ENCODE measurements around the gene ADORA2B. TPM values are rescaled to one million over a fixed set of nuclear protein-coding genes. Genes with fewer than 3 reads are reported as not detected.
"Not testable (repeated sequence)": the region's sequence is repeated elsewhere in the genome, so short reads cannot be mapped to it uniquely, and the experiment has no call there.

The ADORA2B gene
- total RNA-seq, 6 experiments from 2014 or later, result 0.91 to 1.2 (median 1.0) TPM

DNA sequence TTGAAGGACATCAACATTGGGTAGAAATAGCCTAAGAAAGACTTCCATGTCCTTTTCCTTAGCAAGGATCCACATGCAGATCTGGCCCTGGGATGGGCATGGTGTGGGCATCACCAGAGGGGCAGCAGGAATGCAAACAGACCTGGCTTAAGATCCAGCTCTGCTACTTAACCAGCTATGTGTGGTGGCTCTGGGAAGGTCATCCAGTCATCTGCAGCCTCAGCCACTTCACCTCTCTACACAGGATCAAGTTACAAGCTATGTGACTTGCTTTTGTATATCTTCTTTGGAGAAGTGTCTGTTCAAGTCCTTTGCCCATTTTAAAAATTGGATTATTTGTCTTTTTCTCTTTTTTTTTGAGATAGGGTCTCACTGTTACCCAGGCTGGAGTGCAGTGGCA is 13.5 kb upstream of the ADORA2B start:
- TF ChIP-seq, protein P1, sequence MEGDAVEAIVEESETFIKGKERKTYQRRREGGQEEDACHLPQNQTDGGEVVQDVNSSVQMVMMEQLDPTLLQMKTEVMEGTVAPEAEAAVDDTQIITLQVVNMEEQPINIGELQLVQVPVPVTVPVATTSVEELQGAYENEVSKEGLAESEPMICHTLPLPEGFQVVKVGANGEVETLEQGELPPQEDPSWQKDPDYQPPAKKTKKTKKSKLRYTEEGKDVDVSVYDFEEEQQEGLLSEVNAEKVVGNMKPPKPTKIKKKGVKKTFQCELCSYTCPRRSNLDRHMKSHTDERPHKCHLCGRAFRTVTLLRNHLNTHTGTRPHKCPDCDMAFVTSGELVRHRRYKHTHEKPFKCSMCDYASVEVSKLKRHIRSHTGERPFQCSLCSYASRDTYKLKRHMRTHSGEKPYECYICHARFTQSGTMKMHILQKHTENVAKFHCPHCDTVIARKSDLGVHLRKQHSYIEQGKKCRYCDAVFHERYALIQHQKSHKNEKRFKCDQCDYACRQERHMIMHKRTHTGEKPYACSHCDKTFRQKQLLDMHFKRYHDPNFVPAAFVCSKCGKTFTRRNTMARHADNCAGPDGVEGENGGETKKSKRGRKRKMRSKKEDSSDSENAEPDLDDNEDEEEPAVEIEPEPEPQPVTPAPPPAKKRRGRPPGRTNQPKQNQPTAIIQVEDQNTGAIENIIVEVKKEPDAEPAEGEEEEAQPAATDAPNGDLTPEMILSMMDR (IDR thresholded peaks at IDR 0.05), result no peak
- no peak for DNase-seq
- H3K4me1 Mint-ChIP-seq (ENCODE audit: low read depth), result no peaks in the 10 kb centered on the region
- H3K27ac Mint-ChIP-seq, result no peak overlapping the region
- no peaks in the 10 kb centered on the region for H3K36me3 Mint-ChIP-seq (ENCODE audit: low read depth)
- no peak overlapping the region for H3K4me3 Mint-ChIP-seq
- H3K9me3 Mint-ChIP-seq, result no peaks in the 10 kb centered on the region
- H3K27me3 Mint-ChIP-seq (ENCODE audit: insufficient read depth), result peaks cover 22% of the 10 kb centered on the region

DNA sequence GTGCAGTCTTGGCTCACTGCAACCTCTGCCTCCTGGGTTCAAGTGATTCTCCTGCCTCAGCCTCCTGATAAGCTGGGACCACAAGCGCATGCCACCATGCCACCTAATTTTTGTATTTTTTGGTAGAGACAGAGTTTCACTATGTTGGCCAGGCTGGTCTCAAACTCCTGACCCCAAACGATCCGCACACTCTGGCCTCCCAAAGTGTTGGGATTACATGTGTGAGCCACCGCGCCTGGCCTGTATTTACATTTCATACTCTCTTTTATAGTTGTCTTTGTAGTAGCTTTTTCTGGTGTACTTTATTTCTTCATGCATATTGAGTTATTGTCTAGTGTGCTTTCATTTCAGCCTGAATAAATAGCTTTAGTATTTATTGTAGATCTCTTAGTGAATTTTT is 10.1 kb upstream of the ADORA2B start:
- no peak for DNase-seq
- no peak overlapping the region for H3K4me3 Mint-ChIP-seq
- H3K4me1 Mint-ChIP-seq (ENCODE audit: low read depth), result no peaks in the 10 kb centered on the region
- TF ChIP-seq, protein P1 (IDR thresholded peaks at IDR 0.05), result no peak
- H3K27ac Mint-ChIP-seq, result no peak overlapping the region
- no peaks in the 10 kb centered on the region for H3K36me3 Mint-ChIP-seq (ENCODE audit: low read depth)
- H3K9me3 Mint-ChIP-seq, result no peaks in the 10 kb centered on the region; the same call in 1 of the 2 replicates
- peaks cover 3% of the 10 kb centered on the region; the same call in 1 of the 2 replicates for H3K27me3 Mint-ChIP-seq (ENCODE audit: insufficient read depth)

DNA sequence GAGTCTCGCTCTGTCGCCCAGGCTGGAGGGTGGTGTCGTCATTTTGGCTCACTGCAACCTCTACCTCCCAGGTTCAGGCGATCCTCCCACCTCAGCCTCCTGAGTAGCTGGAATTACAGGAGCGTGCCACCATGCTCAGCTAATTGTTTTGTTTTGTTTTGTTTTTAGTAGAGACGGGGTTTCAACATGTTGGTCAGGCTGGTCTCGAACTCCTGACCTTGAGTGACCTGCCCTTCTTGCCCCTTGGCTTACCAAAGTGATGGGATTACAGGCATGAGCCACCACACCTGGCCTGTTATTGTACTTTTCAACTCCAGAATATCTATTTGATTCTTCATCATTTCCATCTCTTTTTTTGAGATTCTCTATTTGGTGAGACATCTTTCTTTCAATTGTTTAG is 9.0 kb upstream of the ADORA2B start:
- DNase-seq, result no peak
- Mint-ChIP-seq H3K27me3 (ENCODE audit: insufficient read depth) (peaks cover 6% of the 10 kb centered on the region; the same call in 1 of the 2 replicates), H3K27ac (no peak overlapping the region), H3K4me3 (no peak overlapping the region), H3K4me1 (ENCODE audit: low read depth) (no peaks in the 10 kb centered on the region), H3K36me3 (ENCODE audit: low read depth) (no peaks in the 10 kb centered on the region; the same call in 1 of the 2 replicates), H3K9me3 (no peaks in the 10 kb centered on the region; the same call in 1 of the 2 replicates)
- TF ChIP-seq, protein P1 (IDR thresholded peaks at IDR 0.05), result no peak

DNA sequence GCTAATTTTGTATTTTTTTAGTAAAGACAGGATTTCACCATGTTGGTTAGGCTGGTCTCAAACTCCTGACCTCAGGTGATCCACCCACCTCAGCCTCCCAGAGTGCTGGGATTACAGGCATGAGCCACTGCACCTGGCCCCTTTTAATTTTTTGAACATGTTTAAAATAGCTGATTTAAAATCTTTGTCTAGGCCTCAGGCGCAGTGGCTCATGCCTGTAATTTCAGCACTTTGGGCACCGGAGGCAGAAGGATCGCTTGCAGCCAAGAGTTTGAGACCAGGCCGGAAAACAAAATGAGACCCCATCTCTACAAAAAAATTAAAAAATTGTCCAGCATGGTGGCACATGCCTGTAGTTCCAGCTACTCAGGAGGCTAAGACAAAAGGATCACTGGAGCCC is 8.4 kb upstream of the ADORA2B start:
- not testable (repeated sequence) for H3K9me3 Mint-ChIP-seq; H3K36me3 Mint-ChIP-seq (ENCODE audit: low read depth)

DNA sequence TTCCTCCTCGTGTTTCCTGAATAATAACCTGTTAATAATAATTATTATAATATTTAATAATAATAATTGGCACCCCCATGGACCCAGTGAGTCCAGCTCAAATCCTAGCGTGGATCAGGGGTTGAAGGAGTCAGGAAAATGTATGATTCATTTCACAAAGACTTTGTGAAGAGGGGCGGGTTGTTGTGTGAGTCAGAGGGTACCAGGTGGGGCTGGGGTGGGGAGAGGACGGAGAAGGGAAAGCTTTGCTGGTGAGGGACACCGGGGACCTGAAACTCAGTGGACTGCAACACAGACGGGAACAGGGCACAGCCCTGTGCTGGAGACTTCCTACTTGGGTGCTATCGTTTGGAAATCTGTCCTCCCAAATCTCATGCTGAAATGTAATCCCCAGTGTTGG is 3.1 kb upstream of the ADORA2B start:
- H3K4me3 Mint-ChIP-seq, result no peak overlapping the region
- no peaks in the 10 kb centered on the region; the same call in 1 of the 2 replicates for H3K36me3 Mint-ChIP-seq (ENCODE audit: low read depth)
- H3K4me1 Mint-ChIP-seq (ENCODE audit: low read depth), result peaks cover 23% of the 10 kb centered on the region
- no peaks in the 10 kb centered on the region; the same call in 1 of the 2 replicates for H3K9me3 Mint-ChIP-seq
- DNase-seq, result no peak
- no peak overlapping the region for H3K27ac Mint-ChIP-seq
- TF ChIP-seq, protein P1 (IDR thresholded peaks at IDR 0.05), result no peak
- peaks cover 9% of the 10 kb centered on the region for H3K27me3 Mint-ChIP-seq (ENCODE audit: insufficient read depth)

More for the DNA sequence above, 8.4 kb upstream of the ADORA2B start:
- not testable (repeated sequence) for H3K4me3 Mint-ChIP-seq; H3K27me3 Mint-ChIP-seq (ENCODE audit: insufficient read depth); DNase-seq; H3K4me1 Mint-ChIP-seq (ENCODE audit: low read depth); H3K27ac Mint-ChIP-seq

DNA sequence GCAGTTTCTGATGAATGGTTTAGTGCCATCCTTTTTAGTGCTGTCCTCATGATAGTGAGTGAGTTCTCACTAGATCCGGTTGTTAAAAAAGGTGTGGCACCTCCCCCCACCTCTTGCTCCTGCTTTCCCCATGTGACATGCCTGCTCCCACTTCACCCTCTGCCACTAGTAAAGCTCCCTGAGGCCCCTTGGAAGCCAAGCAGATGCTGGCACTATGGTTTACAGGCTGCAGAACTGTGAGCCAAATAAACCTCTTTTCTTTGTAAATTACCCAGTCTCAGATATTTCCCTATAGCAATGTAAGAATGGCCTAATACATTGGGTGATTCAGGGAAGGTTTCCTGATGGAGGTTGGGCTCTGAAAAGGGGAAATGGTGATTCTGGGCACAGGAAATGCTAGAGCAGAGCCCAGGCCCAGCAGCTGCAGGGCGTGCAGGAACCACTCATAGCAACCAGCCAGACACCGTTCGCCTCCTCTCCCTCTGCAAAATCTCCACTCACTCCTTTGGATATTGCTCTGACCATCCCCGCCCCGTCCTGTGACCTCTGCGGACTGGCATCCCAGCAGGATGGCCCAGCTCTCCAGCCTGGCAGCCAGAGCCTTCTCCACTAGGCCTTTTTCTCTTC is 2.6 kb upstream of the ADORA2B start:
- Mint-ChIP-seq H3K27me3 (ENCODE audit: insufficient read depth) (peaks cover 9% of the 10 kb centered on the region), H3K27ac (no peak overlapping the region), H3K4me3 (no peak overlapping the region), H3K4me1 (ENCODE audit: low read depth) (peaks cover 28% of the 10 kb centered on the region), H3K9me3 (no peaks in the 10 kb centered on the region; the same call in 1 of the 2 replicates), H3K36me3 (ENCODE audit: low read depth) (no peaks in the 10 kb centered on the region; the same call in 1 of the 2 replicates)
- TF ChIP-seq, protein P1 (IDR thresholded peaks at IDR 0.05), result no peak
- DNase-seq, result no peak

Measured in HFFc6 (cell line).